GM12891 (cell line): ENCODE measurements around the gene TTC27.

ENCODE experiments used
- POLR2AphosphoS5 ChIP-seq: IDR thresholded peaks from 2 replicates; pipeline ENCODE4 v1.6.1; 2011; ENCODE audit warnings: low read depth, low read length, control low read depth
- TAF1 ChIP-seq: IDR thresholded peaks from 2 replicates; pipeline ENCODE4 v1.6.1; 2011; ENCODE audit warnings: low read depth, low read length, control low read depth

GRCh38 chr2:32591669-32592463 is 36.0 kb upstream of the TTC27 start:
- TF ChIP-seq TAF1 (no peak), POLR2AphosphoS5 (no peak)
